GM19452 (cell line): ENCODE data around the gene RHOD.

Experiments
- ATAC-seq: cut with Tn5 transposase; IDR thresholded peaks from one replicate; pipeline ENCODE4 v1.9.1; 2021; ENCODE audit not compliant: unreplicated experiment

RHOD gene

GRCh38 chr11:67031791-67032561, 24.7 kb upstream of the RHOD start:
- ATAC-seq: no peak

GRCh38 chr11:67032830-67033551, 23.7 kb upstream of the RHOD start:
- no peak for ATAC-seq

GRCh38 chr11:67033661-67034166, 22.9 kb upstream of the RHOD start:
- no peak for ATAC-seq

- ATAC-seq: no peak
These were observed 22.3 kb upstream of the RHOD start for GRCh38 chr11:67034350-67034749.

- ATAC-seq: no peak
These were observed 16.5 kb upstream of the RHOD start for GRCh38 chr11:67040147-67040546.

GRCh38 chr11:67041602-67042001, 15.0 kb upstream of the RHOD start:
- ATAC-seq: no peak

- ATAC-seq: no peak
These were observed 12.9 kb upstream of the RHOD start for GRCh38 chr11:67043572-67044349.

- ATAC-seq: no peak
These were observed 12.2 kb upstream of the RHOD start for GRCh38 chr11:67044496-67044895.

- ATAC-seq: no peak
These were observed 11.3 kb upstream of the RHOD start for GRCh38 chr11:67045314-67045713.

- no peak for ATAC-seq
These were observed 8.0 kb upstream of the RHOD start for GRCh38 chr11:67048515-67049130.

- ATAC-seq: no peak
These were observed 6.5 kb upstream of the RHOD start for GRCh38 chr11:67050139-67050538.

- no peak for ATAC-seq
These were observed 5.3 kb upstream of the RHOD start for GRCh38 chr11:67051180-67051893.

GRCh38 chr11:67051945-67052488, 4.6 kb upstream of the RHOD start:
- no peak for ATAC-seq

GRCh38 chr11:67052891-67053290, 3.8 kb upstream of the RHOD start:
- no peak for ATAC-seq

GRCh38 chr11:67053896-67054329, 2.7 kb upstream of the RHOD start:
- no peak for ATAC-seq

- no peak for ATAC-seq
These were observed 2.3 kb upstream of the RHOD start for GRCh38 chr11:67054346-67054835.

- no peak for ATAC-seq
These were observed 1.7 kb upstream of the RHOD start for GRCh38 chr11:67054836-67055523.

GRCh38 chr11:67055812-67056211, 835 bp upstream of the RHOD start:
- ATAC-seq: no peak

- no peak for ATAC-seq
These were observed 592 bp downstream of the RHOD start for GRCh38 chr11:67057205-67057672.
